ENCODE results near the gene MLPH.

Gene MLPH

DNA sequence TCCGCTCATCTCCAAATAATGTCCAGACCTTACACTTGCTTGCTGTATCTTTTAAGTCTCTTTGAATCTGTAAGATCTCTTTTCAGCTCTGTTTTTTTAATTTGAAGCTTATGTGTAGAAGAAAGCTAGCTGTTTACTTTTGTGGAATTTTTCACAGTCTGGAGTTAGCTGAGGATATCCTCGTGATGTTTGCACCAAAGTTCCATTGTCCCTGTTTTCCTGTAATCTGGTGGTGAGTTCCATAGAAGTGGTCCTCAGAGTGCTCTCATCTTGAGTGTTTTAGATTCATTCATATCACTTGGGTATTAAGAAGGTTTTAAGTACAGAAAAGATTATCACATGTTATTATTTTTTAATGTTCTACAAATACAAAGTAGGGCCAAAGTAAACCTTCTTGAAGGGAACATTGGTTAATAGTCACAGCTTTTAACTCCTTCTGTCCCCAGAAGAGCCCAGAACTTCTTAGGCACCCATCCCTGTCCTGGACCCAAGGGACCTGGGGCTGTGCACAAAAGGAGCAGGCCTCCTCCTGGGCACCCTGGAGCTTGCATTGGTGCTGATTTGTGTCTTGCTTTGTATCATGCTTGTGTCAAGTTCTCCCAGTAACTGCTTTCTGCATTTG is 15.0 kb downstream of the MLPH start:
- DNase-seq: no peak

DNA sequence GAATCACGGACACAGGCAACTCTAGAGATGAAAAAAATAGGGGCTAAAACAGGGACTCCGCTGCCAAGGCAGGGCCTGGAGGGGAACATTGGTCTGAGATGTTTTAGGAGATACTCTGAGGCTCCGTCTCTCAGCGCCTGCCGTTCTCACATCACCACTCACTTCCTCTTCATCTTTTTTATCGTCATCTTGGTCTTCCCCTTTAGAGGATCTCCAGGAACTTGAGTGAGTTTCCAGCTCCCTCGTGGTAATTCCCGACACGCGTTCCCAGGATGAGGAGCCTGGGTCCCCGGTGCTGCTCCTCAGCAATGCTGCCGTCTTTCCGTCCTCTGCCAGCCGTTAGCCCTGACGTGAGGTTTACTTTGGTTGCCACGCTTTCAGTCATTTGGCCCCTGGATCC is 16.1 kb downstream of the MLPH start:
- DNase-seq: peak; percentile 33

DNA sequence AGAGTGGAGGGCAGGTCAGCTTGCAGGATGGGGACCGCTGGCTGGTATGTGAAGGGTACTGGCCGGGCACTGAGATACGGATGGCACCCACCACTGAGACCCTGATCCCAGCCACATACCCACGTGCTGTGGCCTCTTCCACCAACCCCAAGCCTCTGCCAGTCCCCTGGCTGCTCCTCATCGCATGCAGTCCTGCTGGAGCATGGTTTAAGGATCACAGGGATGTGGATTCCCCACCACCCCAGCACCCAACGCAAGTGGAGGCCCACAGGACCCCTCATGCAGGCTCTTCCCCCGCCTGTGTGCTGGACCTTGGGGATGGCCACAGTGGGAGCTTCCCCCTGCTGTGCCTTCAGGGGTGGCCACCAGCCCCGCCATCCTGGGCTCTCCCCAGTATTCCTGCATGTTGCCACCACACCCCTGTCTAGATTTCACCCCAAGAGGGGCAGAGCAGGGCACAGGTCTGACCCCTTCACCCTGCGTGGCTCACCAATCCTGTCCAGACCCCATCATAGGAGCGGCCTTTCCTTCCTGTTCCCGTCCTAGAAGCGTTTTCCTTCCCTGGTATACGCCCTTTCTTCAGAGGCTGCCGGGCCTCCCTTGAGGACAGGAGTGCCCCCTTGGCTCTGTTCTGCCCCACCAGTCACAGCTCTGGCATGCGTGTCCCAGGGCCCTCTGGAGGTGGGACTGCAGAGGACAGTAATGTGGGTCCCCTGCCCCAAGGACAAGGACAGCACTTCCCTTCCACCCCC is 18.3 kb downstream of the MLPH start:
- DNase-seq: no peak

DNA sequence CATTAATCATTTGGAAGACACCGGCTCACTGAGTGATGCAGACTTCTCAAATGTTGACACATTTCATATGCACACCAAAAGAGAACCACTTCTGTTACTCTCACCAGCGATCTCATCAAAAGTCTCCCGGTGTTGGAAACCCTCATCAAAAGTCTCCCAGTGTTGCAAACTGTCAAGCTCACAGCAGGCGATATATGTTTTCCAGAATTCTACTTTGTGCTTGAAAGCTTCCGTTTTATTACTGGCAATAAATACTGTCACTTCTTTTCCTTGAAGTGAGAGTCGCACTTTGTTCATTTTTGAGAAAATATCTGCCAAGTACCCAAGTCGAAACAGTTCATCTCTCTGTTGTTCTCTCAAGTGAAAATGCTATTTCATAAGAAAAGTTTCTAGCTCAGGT is 20.5 kb downstream of the MLPH start:
- DNase-seq: no peak

DNA sequence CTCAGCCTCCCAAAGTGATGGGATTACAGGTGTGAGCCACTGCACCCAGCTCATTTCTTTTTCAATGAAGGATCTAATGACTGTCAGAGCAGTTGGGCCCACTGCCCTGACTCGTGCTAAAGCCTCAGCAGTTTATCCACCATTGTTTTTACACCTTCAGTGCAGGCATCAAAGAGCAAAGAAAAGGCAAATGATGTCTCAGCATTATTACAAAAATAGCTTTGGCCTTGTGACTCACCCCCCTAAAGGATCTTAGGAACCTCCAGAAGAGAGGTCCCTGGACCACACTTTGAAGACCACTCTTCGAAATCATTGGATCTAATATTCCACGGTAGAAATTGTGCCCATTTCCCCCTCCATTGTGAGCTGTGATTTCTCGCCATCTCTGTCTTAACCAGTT is 21.3 kb downstream of the MLPH start:
- DNase-seq: no peak

DNA sequence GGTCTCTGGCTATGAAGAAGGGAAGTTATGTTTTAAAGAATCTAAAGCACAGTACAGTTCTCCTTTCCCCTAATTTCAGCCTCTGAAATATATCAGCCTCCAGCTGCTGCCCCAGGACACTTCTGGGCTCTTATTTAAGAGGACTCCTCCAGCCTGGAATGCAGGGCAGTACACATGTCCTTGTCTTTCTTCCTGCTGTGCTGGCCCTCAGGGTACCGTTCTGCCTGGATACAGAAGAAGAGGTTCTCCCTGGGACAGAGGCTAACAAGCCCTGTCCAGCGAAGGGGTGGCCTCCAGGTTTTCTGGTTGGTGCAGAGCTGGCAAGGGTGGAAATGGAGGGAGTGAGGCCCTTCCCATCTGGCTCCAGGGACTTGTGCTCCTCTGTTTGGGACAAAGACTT is 22.1 kb downstream of the MLPH start:
- DNase-seq: no peak

DNA sequence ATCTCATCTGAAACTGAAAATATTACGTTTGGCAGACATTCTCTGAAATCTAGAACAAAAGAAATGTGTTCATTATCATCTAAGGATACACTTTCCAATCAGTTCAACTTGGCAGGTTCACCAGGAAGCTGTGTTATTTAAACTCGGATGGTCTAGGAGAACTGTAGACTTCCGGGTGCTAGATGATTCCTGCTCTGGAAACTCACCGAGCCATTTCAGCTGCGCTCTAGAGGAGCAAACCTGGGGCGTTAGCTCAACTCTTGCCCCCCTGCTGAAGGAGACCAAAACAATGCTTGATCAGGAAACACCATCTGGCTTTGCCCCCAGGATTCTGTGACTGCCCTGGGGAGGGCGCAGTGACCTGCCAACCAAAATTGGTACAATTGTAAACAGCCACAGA is 22.9 kb downstream of the MLPH start:
- no peak for DNase-seq

DNA sequence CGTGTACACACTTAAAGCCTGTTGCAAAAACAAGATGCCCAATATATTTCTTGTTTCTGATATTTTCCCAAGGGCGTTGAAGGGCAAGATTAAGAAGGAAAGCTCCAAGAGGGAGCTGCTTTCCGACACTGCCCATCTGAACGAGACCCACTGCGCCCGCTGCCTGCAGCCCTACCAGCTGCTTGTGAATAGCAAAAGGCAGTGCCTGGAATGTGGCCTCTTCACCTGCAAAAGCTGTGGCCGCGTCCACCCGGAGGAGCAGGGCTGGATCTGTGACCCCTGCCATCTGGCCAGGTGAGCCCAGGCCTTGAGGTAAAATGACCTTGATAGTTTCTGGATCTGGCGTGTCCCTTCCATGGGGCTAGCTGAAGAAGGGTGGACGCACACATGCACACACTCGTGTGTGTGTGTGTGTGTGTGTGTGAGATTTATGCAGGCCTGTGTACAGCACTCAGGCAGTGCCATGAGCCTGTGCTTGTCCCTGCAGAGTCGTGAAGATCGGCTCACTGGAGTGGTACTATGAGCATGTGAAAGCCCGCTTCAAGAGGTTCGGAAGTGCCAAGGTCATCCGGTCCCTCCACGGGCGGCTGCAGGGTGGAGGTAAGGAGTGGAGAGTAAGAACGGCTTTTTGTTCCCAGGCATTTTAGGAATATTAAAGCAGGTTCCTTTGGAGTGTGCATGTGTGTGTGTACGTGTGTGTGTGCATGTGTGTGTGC is 23.6 kb downstream of the MLPH start:
- DNase-seq: no peak

DNA sequence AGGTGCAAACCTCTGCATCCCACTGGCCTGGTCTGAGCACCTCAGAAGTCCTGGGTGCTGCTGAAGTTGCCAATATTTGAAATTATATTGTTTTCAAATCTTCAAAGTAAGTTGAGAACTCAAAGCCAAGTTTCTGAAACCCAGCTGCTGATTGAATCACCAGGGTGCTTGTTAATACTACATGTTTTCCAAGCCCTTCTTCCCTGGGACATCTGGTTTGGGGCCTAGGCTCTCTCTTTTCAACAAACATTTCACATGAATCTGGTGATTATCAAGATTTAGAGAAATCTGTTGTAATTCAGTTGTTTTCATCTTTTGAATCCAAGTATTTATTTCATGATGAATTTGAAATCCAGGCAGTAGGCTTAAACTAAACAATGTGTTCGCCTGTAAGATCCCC is 24.4 kb downstream of the MLPH start:
- DNase-seq: no peak

DNA sequence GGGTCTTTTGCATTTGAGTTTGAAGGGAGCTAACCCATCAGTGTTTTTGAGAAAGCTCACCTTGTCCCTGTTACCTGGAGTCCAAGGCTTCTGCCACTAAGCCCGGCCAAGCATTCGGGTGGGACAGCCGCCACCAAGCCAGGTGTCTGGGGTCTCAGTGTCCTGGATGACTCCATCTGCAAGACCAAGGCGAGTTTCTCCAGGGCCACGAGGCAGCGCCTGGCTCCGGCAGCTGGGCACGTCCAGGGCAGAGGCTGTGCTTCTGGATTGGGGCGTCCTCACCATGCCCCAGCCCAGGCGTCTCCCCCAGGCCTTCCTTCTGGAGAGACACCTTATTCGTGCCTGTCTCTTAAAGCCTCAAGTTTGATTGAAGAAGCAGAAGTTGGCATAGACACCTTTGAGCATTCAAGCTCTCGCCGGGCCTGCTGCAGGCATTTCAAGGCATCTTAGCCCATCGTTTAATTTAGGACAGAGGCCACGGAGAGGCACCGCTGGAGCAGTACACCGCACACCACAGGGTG is 24.9 kb downstream of the MLPH start:
- DNase-seq: no peak

DNA sequence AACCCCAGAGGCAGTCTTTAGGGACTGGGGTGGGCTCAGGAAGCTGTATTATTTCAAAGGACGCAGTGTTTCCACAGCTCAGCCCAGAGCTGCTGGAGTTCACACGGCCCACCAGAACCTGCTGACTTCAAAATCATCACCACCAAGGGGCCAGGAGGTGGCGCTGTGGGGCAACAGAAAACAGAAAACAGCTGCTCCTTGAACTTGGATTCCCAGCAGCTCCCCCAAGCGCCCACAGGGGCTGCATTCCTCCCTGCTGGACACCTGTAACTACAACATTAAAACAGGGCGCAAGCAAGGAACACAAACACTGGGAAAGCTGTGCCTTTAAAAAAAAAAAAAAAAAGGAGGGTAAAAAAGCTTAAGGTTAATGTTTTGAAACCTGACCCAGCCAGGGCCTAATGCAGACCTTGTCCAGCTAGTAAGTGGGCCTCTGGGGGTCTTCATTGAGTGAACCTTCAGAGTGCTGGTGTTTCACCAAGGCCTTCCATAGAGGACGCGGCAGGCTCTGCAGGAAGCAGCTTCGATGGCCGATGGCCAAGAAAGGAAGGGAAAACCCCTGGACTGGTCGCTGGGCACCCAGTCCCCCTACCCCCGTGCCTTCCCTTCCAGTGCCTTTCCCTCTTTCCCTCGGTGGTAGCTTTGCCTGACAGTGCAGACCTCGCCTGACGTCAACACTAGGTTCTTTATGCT is 25.9 kb downstream of the MLPH start:
- peak; percentile 77 for DNase-seq

DNA sequence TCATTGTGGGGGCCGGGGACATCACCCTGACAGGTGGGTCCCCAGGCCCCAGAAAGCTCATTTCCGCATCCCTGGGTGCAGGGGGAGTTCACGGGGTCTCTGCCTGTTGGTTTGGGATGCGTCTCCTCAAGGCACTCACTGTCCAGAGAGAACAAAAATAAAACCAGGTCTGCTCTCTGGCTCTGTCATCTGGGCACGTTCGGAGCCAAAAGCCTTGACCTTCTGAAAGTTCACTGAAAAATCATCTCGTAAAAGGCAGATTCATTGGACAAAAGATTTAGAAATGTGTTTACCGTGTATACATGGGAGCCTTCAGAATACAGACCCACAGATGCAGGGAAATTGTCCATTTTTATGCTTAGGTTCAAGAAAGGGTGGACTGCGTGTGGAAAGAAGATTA is 26.6 kb downstream of the MLPH start:
- DNase-seq: no peak

DNA sequence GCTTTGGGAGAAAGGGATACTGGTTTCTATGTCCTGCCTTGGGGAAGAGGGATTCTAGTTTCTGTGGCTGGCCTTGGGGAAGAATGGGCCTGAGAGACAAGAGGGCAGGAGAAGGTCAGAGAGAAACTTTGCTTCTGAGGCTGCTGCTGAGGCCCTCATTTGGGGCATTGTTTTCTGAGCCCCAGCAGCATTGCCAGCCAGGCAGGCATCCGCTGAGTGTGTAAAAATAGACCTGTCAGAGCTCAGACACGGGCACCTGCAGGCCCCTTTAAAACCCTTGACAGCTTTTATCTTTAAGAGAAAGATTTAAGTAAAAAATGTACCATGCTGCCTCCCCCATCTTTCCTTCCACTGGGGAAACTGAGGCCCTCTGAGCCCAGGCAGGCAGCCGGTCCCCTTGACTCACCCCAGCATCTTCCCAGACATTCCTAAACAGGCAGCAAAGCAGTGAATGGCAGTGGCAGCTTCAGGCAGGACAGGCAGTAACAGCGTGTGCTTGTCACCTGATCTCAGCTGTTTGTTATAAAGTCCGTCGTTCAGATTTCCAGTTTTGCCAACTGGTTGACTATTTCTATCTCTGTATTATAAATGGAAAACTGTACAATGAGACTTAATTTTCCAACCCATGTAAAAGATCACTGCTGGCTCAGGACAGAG is 27.6 kb downstream of the MLPH start:
- no peak for DNase-seq

DNA sequence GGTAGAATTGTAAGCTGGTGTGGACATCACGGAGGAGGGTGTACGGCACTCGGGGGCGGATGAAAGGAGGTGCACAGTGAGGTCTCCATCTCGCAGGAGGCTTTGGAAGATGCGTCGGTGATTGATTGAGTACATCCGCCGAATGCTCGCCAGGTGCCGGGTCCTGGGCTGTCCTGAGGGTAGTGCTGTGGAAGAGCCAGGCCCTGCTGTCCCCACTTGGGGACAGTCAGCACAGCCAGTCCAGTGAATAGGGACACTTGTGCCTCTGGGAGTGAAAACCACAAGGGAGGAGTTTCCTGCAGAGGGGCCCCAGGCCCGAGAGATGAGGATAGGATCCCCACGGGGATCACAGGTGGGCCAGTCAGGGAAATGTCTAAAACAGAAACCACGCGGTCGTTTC is 28.1 kb downstream of the MLPH start:
- DNase-seq: no peak

DNA sequence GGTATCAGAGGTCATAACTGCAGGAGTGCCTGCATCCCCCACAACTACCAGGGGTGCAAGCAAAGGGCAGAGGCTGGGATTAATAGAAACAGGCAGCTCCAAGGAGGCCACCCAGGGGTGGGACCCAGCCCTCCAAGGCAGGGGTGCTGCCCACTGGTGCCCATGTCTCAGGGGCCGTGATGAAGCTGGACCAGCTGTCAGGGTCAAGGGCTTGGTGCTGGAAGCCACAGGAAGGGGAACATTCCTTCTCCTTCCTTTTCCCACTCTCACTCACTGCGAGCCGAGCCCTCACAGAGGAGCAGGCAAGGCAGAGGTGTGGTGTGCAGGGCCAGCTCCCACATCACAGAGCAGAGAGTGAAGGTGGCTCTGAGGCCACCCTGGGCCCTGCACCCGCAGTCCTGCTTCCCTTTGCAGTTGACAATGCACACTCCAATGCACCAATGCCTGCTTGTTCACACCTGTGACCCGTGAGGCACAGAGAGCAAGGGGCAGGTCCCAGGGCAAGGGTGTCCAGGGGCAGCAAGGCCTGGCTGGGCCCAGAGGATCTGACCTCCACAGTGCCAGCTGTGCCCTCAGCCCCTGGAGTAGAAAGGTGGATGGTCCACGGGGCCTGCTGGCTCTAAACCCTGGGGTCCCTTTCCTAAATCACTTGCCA is 28.7 kb downstream of the MLPH start:
- DNase-seq: no peak

DNA sequence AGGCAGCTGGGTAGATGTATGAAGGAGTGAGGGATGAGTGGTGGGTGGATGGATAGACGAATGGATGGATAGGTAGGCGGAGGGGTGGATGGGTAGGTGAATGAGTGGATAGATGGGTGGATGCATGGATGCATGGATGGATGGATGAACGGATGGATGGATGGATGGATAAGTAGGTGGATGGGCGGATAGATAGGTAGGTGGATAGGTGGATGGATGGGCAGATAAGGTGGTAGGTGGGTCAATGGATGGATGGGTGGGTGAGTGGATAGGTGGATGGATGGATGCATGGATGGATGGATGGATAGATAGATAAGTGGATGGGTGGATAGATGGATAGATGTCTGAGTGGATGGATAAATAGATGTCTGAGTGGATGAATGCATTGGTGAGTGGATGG is 30.1 kb downstream of the MLPH start:
- DNase-seq: no peak

DNA sequence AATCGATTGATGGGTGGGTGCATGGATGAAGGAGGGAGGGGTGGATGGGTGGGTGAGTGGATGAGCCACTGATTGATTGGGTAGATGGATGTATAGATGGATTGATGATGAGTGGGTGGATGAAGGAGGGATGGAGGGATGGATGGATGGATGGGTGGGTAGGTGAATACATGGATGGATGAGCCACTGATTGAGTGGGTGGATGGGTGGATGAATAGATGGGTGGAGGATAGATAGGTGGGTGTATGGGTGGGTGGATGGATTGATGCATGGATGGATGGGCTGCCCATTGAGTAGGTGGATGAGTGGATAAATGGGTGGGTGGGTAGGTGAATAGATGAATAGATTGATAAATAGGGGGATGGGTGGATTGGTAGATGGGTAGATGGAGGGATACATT is 30.9 kb downstream of the MLPH start:
- no peak for DNase-seq

DNA sequence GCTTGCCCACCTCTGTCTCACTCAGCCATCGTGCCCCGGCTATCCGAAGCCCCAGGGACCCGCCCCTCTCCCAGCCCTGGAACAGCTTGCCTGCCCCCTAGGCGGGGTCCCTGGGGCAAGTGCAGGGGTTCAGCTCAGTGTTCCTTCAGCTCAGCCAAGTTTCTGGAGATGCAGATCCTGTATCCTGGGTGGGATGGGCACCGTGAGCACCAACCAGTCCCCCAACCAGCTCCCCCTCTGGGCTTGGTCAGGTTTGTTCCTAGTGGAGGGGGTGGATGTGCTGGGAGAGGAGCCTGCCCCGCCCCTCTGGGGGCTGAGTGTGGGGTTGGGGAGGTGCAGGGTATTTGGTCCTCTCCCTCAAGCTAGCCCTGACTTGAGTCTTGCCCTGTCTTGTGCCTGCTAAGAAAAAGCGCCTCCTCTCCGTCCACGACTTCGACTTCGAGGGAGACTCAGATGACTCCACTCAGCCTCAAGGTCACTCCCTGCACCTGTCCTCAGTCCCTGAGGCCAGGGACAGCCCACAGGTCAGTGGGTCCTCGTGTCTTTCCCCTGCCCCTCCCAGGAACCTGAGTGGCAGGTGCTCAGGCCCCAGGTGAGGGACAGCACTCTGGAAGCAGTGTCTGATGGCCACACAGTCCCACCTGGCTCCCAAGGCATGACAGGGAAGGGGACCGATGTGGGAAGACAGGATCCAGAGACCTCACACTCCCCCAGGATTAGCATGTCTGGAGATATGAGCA is 32.6 kb downstream of the MLPH start:
- DNase-seq: no peak

DNA sequence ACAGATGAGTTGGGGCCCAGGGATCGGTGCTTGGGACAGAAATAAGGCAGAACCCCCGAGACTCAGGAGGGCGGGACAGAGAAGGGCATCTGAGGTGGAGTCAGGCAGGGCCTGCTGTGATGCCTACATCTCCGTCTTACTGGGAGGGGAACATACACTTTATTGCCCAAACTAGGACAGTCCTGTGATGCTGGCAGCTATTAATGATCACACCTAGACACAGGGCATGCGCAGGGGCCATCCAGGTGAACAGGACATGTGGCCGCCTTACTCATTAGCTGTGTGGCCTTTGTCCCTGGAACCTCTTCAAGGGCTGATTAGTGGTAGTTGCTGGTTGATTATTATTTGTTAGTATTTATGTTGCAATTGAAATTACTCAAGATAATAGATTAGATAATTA is 33.2 kb downstream of the MLPH start:
- no peak for DNase-seq

DNA sequence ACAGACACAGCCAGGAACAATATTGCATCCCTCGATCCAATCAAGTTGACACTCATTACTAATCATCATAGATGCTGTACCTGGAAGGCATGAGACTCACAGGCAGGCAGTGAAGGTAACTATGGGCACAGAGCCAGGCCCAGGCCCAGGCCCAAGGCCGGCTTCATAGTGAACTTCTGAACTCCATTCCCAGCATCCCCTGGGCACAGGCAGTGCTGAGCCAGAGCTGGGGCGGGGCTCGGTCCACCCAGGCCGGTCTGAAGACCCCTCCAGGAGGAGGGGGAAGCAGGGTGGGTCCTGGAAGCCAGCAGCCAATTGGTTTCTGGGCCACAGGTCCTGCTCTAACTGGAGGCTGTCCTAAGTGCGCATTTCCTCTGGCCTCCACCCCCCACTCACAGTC is 37.6 kb downstream of the MLPH start:
- DNase-seq: no peak

DNA sequence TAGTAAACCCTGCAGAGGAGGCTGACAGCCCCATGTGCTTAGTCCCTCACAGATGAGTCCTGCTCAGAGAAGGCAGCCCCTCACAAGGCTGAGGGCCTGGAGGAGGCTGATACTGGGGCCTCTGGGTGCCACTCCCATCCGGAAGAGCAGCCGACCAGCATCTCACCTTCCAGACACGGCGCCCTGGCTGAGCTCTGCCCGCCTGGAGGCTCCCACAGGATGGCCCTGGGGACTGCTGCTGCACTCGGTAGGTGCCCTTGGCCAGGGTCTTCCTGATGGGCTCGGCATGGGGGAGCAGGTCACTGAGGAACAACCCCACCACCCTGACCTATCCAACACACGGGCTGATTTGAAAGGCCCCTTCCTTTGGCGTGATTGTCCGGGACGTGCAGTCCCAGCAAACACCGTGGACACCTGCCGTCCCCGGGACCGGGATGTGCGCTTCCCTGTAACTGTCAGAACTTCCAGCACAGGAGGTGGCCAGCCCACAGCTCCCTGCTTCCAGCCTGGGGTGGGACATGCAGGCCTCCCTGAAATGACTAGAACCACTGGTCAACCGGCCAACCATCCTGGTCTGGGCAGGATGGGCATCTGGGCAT is 38.6 kb downstream of the MLPH start:
- DNase-seq: no peak
